ENCODE data around the gene PDIA6.
"Not testable (repeated sequence)": the region's sequence is repeated elsewhere in the genome, so short reads cannot be mapped to it uniquely, and the experiment has no call there.

DNA sequence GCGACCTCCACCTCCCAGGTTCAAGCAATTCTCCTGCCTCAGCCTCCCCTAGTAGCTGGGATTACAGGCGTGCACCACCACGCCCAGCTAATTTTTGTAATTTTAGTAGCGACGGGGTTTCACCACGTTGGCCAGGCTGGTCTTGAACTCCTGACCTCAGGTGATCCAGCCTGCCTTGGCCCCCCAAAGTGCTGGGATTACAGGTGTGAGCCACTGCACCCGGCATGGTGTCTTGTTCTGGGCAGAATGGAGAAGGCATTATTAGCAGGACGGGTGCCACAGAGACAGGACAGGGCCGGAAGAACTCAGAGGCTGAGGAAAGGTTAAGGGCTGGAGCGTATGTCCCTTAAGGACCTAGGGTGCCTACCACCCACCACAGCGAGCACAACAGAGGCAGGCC lies 31.8 kb downstream of the PDIA6 start:
- TF ChIP-seq, protein P1, sequence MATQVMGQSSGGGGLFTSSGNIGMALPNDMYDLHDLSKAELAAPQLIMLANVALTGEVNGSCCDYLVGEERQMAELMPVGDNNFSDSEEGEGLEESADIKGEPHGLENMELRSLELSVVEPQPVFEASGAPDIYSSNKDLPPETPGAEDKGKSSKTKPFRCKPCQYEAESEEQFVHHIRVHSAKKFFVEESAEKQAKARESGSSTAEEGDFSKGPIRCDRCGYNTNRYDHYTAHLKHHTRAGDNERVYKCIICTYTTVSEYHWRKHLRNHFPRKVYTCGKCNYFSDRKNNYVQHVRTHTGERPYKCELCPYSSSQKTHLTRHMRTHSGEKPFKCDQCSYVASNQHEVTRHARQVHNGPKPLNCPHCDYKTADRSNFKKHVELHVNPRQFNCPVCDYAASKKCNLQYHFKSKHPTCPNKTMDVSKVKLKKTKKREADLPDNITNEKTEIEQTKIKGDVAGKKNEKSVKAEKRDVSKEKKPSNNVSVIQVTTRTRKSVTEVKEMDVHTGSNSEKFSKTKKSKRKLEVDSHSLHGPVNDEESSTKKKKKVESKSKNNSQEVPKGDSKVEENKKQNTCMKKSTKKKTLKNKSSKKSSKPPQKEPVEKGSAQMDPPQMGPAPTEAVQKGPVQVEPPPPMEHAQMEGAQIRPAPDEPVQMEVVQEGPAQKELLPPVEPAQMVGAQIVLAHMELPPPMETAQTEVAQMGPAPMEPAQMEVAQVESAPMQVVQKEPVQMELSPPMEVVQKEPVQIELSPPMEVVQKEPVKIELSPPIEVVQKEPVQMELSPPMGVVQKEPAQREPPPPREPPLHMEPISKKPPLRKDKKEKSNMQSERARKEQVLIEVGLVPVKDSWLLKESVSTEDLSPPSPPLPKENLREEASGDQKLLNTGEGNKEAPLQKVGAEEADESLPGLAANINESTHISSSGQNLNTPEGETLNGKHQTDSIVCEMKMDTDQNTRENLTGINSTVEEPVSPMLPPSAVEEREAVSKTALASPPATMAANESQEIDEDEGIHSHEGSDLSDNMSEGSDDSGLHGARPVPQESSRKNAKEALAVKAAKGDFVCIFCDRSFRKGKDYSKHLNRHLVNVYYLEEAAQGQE (IDR thresholded peaks at IDR 0.05; ENCODE audit: low read depth), result not testable (repeated sequence)
- TF ChIP-seq, protein P2, sequence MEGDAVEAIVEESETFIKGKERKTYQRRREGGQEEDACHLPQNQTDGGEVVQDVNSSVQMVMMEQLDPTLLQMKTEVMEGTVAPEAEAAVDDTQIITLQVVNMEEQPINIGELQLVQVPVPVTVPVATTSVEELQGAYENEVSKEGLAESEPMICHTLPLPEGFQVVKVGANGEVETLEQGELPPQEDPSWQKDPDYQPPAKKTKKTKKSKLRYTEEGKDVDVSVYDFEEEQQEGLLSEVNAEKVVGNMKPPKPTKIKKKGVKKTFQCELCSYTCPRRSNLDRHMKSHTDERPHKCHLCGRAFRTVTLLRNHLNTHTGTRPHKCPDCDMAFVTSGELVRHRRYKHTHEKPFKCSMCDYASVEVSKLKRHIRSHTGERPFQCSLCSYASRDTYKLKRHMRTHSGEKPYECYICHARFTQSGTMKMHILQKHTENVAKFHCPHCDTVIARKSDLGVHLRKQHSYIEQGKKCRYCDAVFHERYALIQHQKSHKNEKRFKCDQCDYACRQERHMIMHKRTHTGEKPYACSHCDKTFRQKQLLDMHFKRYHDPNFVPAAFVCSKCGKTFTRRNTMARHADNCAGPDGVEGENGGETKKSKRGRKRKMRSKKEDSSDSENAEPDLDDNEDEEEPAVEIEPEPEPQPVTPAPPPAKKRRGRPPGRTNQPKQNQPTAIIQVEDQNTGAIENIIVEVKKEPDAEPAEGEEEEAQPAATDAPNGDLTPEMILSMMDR (IDR thresholded peaks at IDR 0.05 in 2 of 3, conservative IDR thresholded peaks at IDR 0.05 in 1 of 3; ENCODE audit: borderline replicate concordance in 1 of 3, insufficient read depth in 1 of 3, low read depth in 2 of 3, low read length in 2 of 3), result not testable (repeated sequence)
- not testable (repeated sequence) for TF ChIP-seq SIN3A (IDR thresholded peaks at IDR 0.05; ENCODE audit: low read depth); EZH2phosphoT487 (IDR thresholded peaks at IDR 0.05; ENCODE audit: borderline replicate concordance); POLR2A (IDR thresholded peaks at IDR 0.05; ENCODE audit: borderline replicate concordance, extremely low read depth, insufficient read depth, insufficient read length); SP1 (IDR thresholded peaks at IDR 0.05; ENCODE audit: low read depth); ZFX (IDR thresholded peaks at IDR 0.05); CBX3 (IDR thresholded peaks at IDR 0.05; ENCODE audit: low read depth)
- TF ChIP-seq, protein P3, sequence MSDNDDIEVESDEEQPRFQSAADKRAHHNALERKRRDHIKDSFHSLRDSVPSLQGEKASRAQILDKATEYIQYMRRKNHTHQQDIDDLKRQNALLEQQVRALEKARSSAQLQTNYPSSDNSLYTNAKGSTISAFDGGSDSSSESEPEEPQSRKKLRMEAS (IDR thresholded peaks at IDR 0.05), result not testable (repeated sequence)
